ENCODE data around the gene SLC22A7.

SLC22A7 gene, protein sequence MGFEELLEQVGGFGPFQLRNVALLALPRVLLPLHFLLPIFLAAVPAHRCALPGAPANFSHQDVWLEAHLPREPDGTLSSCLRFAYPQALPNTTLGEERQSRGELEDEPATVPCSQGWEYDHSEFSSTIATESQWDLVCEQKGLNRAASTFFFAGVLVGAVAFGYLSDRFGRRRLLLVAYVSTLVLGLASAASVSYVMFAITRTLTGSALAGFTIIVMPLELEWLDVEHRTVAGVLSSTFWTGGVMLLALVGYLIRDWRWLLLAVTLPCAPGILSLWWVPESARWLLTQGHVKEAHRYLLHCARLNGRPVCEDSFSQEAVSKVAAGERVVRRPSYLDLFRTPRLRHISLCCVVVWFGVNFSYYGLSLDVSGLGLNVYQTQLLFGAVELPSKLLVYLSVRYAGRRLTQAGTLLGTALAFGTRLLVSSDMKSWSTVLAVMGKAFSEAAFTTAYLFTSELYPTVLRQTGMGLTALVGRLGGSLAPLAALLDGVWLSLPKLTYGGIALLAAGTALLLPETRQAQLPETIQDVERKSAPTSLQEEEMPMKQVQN

DNA sequence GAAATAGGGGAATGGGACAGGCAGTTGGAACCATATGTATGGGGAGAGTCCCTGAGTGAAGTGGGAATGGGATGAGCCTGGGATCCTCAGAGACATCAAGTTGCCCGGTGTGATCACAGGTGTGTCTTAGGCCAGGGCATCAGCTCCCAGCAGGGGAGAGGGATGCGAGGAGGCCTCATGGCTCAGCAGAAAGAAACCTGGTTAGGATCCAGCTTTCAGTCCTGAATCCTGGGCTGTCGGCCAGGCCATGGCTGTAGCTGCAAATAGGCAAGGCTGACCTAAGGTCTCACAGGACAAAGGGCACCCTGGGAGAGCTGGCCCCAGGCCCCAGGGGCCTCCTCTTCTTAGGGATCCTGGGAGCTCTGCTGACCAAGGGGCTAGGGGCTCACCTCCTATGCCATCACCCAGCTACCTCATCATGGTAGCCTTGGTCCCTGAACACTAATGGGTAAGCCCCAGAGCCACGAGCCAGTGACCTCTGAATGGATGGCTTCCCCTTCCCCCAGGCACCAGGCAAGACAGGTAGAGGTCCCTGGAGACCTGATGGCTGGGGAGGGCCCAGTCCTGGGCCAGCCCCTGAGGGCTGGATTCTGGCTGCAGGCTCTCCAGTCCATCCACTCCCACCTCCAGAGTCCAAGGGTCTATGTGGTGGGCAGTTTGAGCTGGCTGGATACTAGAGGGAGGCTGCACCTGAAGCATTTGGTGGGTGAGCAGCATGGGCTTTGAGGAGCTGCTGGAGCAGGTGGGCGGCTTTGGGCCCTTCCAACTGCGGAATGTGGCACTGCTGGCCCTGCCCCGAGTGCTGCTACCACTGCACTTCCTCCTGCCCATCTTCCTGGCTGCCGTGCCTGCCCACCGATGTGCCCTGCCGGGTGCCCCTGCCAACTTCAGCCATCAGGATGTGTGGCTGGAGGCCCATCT is at the start of gene SLC22A7:
Gene SLC22A7 (plus strand): TSS at position 617 of the 921 bp plus-strand sequence. CDS start 99 bp downstream, at position 716.
- no peak for DNase-seq

DNA sequence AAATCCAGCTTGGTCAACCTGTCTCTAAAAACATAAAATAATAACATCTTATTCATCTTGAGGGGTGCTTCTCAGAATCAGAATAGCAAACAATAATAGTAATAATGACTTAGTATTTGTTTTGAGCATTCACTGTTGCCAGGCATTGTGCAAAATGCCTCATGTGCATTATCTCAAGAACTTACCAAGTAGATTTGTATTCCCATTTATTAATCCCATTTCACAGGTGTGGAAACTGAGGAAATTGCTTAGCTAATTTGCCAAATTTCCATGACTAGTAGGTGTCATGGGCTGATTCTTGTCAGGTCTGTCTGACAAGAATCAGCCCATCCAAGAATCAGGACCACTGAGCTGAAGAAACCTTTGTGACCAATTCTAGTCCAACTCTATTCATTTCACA is 49.3 kb upstream of the SLC22A7 start:
- DNase-seq = no peak

DNA sequence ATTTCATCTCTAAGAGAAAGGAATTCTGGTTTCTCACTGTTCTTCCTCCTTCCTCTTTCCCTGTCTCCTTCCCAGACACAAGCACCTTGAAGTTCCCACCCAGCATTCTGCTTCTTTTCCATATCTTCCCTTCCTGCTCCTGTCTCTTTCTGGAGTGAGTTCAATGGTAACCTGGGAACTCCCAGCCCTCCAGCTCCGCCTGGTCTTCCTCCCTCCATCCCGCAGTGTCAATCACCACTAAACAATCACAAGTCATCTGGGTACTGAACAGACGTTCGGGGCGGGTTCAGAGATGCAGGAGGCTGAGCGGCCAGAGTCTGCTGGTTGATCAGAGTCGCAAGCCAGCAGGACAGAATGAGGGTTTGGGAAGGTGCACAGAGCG is 47.1 kb upstream of the SLC22A7 start:
- DNase-seq = no peak

DNA sequence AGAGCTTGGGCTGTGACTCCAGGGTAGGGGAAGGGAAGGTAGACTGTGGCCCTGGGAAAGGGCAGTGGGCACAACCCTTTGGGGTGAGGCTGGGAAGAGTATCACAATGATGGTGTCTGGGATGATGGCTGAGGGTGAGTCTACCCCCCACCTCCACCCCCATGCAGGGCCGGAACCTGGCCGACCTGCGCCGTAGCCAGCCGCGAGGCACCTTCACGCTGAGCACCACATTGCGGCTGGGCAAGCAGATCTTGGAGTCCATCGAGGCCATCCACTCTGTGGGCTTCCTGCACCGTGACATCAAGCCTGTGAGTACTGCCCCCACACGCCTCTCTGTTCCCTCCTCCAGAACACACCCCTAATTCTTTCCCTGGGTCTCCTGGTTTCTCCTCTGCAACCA is 44.7 kb upstream of the SLC22A7 start:
- no peak for DNase-seq

DNA sequence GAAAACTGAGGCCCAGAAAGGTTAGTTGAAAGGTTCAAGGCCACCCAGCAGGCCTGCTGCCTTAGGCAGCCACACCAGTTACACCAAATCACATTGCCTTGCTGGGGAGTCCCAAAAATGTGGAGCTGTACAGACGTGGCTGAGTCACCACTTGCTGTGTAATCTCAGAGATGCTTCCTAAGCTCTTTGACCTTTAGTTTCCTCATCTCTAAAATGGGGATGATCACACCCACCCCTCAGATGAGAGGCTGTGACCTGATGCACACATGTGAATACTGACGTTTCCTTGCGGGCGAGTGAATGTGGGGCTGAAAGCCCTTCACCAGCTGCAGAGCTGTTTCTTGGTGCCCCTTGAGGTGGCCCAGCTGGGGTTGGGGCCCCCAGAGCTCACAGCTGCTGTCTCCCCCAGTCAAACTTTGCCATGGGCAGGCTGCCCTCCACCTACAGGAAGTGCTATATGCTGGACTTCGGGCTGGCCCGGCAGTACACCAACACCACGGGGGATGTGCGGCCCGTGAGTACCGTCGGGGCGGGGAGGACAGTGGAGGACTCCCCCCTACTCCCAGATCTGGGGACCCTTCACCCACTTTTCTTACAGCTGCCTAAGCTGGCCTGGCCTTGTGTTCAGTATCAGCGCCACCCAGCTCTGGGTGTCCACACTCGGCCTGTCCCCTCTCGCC is 43.8 kb upstream of the SLC22A7 start:
- no peak for DNase-seq

DNA sequence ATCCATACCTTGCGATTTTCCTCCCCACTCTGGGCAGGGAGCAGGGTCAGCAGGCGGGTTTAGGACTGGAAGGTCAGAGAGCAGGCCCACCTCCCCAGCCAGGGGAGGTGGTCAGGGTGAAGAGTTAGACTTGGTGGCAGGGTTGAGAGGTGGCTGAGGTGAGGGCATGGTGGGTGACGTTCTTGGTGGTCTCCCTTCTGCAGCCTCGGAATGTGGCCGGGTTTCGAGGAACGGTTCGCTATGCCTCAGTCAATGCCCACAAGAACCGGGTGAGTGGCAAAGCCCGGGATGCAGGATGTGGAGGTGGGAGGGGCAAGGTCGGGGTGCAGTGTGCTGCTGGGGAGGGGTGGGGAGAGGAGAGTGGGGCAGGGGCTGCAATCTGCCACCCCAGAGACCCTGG is 43.2 kb upstream of the SLC22A7 start:
- no peak for DNase-seq

DNA sequence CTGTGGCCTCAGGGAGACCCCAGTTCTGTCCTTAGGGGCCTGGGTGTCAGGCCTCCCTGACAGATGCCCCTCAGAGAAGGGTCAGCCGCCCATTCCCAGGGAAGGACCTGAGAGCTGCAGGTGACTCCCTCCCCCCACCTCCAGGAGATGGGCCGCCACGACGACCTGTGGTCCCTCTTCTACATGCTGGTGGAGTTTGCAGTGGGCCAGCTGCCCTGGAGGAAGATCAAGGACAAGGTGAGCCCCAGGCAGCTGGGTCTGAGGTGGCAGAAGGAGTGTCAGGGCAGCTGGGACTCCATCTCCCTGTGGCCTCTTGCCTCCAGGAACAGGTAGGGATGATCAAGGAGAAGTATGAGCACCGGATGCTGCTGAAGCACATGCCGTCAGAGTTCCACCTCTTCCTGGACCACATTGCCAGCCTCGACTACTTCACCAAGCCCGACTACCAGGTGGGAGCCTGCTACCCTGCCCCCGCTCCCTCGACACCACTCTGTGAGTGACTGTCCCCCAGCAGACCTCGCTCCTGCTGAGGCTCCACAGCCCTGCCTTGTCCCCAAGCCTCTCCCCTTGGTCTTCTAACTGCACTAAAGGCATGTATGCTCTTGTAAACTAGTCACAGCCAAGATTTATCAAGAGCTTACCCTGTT is 42.5 kb upstream of the SLC22A7 start:
- no peak for DNase-seq

DNA sequence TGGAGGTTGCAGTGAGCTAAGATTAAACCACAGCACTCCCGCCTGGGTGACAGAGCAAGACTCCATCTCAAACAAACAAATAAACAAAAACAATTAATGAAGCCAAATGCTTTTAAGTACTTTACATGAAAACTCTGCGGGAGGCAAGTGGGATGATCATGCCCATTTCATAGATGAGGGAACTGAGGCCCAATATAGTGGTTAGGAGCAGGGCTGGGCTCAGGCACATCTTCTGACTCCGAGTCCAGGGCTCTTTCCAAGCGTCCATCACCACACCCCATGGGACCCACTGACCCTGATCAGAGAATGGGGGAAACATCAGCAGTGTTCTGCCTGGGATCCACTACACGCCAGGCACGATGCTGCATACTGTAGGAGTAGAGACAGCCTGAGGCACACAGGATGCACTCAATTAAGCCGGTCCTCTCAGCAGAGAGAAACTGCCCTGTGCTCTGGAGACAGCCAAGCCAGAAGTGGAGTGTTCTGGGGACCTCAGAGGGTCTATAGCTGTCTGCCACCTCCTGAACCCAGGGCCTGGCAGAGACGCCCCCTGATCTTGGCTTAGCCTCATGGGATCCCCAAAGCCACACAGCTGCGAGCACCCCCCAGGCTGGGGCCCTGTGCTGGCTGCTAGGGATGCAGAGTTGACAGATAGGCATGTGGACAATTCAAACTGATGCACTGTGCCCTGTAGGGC is 41.2 kb upstream of the SLC22A7 start:
- no peak for DNase-seq

DNA sequence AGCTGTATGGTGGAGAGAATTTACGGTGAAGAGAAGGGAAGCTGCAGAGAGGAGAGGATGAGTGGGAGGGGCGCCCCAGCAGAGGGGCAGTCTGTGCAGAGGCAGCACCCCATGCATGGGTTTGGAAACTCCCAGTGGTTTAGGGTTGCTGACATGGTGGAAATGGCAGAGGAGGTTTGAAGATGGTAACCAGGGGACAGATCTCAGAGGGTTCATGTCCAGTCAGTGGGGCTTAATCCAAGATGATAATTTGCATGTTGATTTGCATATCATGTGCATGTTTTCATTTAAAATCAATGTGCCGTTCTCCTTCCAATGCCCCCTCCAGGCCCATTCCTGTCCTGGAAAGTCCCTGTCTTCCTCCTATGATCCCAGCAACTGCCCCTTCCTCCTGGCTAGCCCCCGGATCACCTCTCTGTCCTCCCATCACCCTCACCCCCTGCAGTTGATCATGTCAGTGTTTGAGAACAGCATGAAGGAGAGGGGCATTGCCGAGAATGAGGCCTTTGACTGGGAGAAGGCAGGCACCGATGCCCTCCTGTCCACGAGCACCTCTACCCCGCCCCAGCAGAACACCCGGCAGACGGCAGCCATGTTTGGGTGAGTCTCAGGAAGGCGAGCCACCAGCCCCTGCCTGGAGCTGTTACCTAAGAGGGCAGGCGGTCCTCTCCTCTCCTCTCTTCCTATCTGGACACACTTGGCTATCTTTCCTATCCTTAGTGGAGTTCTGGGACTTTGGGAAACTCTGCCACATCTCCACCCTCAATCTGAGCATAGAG is 40.5 kb upstream of the SLC22A7 start:
- DNase-seq = no peak

DNA sequence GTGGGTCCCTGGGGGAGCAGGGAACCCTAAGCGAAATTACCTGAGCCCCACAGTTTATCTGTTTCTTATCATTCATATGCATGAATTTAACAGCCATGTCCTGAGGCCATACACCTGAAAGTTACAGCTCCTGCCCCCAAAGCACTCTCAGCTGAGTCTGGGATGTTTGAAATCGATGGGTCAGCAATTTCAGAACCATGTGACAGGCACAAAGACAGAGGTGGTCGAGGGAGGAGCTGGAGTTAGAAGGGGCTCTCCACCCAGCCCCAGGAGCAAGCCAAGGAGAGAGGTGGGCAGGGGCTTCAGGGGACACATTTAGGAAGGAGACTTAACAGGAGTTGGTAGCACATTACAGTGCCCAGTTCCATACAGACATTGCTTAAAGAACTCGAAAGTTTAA is 39.9 kb upstream of the SLC22A7 start:
- no peak for DNase-seq

DNA sequence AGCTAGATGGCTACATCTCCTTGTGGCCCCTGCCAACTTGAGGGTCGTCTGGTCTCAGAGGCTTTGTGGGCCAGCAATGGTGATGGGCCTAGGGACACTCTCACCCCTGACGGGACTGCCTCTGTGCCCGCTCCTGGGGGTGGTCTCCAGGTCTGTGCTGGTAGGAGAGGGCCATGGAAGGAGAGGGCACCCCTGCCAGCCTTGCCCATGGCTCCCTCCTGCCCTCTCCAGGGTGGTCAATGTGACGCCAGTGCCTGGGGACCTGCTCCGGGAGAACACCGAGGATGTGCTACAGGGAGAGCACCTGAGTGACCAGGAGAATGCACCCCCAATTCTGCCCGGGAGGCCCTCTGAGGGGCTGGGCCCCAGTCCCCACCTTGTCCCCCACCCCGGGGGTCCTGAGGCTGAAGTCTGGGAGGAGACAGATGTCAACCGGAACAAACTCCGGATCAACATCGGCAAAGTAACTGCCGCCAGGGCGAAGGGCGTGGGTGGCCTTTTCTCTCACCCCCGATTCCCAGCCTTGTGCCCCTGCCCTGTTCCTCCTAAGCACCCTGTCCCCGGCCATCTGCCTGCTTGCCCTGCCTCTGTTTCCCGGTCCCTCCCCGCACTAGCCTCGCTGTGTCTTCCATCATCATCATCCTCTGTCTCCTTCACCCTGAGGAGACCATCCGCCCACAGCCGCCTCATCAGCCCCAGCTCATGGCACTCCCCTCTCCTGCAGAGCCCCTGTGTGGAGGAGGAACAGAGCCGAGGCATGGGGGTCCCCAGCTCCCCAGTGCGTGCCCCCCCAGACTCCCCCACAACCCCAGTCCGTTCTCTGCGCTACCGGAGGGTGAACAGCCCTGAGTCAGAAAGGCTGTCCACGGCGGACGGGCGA is 39.0 kb upstream of the SLC22A7 start:
- DNase-seq = no peak

DNA sequence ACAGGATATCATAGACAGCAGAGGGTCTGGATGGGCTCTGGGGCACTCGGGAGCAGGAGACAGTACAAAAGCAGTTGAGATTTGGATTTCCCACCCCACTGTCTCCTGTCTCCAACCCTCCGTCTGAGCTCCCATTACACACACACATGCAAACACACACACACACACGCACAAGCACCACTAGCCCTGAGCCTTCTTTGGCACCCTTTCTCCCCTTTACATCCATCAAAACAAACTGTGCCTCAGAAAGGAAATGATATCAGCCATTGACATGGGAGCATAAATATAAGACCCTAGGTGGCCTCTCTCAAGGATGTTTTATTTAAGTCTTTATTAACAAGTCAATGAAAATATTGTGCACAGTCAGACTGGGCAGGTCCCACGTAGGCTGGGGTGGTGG is 37.3 kb upstream of the SLC22A7 start:
- DNase-seq = no peak

DNA sequence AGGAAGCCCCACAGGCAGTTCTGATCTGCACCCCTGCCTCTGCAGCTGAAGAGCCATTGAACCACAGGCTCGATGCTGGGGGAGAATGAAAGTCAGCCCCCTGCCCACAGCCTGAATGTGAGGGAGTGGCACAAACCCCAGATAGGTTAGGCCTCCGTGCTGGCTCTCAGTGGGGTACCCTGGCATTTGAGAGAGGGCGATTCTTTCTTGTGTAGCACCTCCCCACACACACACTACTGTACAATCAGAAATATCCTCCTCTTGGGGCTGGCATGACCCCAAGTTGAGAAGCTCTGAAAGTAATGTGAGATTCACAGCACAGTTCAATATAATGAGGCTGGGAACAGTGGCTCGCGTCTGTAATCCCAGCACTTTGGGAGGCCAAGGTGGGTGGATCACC is 36.9 kb upstream of the SLC22A7 start:
- no peak for DNase-seq

DNA sequence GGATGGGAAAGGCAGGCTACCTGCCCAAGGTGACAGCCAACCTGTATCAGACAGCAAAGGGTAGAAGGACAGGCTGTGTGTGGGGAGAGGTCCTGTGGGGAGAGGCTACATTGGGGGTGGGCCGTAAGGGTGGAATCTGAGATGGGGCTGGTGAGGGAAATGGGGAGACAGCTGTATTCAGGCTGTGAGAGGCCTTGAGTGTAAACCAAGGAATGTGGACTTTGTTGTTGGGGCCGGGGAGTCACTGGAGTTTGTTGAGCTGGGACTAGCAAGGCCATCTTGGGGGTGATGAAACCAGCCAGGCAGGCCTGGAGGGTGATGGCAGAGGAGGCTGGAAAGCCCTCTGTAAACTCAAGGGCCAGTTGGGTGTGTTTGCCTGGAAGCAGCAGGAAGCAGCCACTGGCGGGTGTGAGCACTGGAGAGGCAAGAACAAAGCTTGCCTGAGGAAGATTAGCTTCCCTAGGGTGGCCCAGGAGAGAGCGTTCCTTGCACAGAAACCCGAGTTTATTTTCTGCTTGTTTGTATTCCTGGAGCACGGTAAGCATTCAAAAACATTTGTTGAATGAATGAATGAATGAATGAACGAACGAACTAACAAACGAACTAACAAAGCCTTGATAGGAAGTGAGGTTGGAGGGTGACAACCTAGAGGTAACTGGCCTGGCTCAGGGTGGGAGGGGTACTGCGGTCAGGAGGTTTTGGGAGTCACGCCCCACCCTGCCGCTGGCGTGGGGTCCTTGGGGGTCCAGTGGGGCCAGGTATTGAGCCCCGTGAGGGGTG is 35.9 kb upstream of the SLC22A7 start:
- no peak for DNase-seq

DNA sequence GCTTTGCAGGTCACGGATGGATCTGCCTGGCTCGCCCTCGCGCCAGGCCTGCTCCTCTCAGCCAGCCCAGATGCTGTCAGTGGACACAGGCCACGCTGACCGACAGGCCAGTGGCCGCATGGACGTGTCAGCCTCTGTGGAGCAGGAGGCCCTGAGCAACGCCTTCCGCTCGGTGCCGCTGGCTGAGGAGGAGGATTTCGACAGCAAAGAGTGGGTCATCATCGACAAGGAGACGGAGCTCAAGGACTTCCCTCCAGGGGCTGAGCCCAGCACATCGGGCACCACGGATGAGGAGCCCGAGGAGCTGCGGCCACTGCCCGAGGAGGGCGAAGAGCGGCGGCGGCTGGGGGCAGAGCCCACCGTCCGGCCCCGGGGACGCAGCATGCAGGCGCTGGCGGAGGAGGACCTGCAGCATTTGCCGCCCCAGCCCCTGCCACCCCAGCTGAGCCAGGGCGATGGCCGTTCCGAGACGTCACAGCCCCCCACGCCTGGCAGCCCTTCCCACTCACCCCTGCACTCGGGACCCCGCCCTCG is 35.2 kb upstream of the SLC22A7 start:
- DNase-seq = no peak

DNA sequence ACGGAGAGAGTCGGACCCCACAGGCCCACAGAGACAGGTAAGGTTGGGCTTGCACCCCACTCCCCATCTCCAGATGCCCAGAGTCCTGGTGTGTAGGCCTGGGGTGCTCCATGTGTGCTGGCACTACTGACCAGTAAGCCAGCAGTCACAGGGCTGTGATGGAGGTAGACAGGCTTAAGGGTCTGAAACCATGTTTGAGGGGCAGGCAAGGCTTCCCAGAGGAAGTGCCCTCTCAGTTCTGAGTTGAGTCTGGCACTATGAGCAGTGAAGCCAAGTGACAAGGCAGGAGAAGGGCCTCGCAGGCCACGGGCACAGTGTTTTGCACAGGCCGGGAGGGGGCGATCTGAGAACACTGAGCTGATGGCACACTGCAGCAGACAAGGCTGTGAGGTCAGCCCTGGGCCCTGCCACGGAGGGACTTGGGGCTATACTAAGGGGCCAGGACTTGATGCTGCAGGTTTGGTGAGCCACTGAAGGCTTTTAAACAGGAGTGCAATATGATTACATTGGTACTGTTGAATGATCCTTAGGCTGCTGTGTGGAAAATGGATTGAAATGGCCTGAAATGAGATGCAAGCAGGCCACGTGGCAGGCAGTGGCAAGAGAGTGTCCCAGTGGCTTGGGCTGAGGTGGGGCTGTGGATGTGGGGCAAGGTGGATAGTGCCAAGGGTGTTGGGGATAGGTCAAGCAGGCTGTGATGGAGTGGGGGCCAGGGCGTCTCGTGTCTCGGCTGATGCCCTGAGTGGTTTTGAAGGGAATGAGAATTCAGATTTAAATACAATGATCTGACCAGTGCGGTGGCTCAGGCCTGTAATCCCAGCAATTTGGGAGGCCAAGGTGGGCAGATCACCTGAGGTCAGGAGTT is 34.5 kb upstream of the SLC22A7 start:
- peak; percentile 71 for DNase-seq

DNA sequence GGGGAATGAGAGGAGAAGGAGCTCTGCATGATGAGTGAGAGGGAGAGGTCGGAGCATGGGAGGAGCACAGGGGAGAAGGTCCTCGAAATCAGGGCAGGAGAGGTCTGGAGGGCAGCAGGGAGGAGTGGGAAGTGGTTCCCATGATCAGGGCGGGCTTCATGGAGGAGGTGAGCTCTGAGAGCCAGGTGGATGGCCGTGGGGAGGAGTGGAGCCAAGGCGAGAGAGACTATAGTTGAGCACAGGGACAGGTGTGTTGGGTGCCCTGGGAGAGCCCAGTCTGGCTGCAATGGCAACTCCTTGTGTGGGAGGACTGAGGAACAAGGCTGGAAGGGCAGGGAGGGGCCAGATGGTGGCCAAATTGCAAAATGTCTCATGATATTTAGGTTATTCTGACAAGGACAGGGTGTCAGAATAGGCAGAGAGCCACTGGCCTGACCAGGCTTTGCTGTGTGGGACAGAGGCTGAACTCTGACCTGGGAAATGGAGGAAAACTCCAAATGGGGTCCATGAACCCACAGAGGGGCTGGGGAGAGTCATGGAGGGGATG is 33.4 kb upstream of the SLC22A7 start:
- no peak for DNase-seq

DNA sequence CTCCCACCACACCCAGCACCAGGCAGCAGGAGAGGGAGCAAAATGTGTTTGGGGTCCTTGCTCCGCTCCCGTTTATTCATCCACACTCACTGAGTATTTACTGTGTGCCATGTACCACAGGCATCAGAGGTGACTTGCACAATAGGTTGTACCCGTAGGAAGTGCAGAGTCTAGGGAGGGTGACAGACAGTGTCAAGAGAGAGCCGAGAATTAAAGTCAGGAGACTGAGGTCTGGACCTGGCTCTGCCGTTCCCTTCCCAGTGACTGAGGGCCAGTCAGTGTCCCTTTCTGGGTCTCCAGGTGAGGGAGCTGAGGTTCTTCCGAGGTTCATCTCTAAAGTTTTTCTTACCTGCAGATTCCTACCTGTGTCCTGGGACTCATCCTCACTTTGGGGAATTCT is 32.5 kb upstream of the SLC22A7 start:
- no peak for DNase-seq
